ENCODE results near the gene SLC46A1.

Gene SLC46A1

DNA sequence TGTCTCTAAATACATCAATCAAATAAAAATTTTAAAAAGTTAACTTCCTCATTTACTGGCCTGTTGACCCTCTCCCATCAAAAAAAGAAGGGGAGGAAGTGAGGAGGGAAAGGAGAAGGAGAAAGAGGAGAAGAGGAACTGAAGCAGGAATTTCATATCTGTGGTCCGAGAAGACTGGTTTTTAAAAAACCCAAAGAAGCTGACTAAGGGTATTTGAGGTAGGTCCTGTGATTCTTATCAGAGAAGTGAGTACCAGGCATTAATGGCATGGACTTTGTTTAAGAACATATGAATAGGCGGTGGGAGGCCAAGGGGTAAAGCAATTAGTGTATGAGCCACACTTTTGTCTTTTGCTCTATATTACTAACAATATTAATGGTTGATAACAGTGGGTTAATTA is 2.0 kb downstream of the SLC46A1 start:
- no peak for FAIRE-seq

DNA sequence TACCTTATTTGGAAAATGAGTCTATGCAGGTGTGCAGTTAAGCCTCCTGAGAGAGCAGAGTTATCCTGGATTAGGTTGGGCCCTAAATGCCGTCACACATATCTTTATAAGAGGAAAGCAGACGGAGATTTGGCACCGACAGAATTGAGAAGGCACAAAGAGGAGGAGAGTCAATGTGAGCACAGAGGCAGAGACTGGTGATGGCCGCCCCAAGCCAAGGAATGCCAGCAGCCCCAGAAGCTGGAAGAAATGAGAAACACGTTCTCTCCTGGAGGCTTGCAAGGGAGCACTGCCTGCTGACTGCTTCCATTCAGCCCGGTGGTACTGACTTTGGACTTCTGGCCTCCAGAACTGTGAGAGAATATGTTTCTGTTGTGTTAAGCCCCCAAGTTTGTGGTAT is 3.2 kb downstream of the SLC46A1 start:
- no peak for FAIRE-seq

DNA sequence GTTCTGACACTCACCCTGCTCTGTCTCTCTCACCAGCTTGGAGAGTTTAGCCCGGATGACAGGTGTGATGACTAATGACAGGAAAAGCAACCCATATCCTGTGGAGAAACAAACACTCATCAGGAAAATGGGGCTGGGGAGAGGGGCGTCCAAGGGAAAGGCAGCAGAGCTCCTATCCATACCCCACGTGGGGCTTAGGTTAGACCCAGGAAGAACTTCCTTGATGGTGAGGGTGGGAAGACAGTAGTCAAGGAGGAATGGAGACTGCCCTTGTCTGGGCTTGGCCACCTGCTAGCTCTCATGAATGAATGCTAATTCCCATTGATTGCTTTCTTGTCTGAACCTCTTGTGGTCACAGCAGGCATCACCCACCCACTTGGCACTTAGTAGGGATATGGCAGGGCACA is 3.8 kb downstream of the SLC46A1 start:
- FAIRE-seq = no peak

DNA sequence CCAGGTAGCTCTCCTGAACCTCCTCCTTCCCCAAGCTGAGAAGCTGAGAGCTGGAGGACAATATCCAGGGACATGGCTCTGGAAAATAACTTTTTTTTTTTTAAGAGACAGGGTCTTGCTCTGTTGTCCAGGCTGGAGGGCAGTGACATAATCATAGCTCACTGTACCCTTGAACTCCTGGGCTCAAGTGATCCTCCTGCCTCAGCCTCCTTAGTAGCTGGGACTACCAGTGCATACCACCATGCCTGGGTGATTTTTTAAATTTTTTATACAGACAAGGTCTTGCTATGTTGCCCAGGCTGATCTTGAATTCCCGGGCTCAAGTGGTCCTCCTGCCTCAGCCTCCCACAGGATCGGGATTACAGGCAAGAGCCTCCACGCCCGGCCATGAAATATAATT is 6.2 kb downstream of the SLC46A1 start:
- no peak for FAIRE-seq

DNA sequence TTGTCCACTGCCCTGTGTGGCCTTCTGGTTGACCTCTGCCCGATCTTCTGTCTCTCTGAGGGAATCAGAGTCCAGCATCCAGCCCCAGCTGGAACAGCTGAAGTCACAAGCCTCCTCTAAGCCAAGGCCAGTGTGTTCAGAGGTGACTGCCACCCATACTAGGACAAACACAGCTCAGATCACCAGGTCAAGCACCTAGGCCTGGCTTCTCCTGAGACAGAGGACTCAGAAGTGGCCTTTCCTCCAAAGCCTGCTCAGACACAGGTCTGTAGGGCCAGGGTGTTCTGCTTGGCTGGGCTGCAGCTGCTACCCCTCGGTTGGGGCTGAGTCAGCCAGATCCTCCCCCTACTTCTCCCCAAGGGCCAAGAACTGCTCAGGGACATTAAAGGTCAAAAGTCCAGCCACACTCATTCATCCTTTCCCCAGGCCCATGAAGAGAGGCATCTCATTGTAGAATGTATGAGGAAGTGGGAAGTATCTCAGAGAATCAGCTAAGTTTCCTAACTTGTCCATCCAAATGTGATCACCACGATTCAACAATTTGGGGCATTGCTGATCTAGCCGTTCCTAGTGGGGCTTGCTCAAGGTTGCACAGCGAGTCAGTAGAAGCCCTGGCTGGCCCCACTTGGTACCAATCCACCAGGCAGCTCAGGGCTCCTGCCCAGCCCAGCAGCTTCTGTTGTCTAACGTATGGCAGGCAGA is 7.6 kb downstream of the SLC46A1 start:
- no peak for FAIRE-seq

DNA sequence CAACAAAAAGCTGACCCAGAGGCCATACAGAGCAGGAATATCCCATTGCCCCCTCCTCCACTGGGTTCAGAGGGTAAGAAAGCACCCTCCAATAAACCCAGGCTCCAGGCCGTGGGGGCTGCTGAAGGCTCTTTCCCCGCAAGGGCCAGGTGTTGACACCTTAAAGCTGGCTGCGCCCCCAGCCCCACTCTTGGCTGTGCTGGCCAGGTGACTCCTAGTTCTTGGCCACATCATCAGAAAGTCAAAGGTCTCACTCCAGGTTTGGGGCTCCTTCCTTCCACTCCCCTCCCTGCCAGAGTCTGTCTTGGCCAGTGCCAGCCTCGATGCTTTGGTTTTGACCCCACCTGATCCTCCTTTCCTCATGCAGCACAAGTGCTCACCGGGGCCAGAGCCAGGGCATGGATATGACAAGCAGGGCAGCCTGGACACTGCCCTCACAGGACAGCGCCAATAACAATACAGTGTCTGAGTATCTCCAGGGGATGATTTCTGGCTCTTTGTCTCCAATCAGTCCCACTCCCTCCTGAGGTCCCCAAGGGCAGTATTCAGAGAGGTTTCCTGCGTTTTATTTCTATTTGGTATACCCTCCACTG is 8.2 kb downstream of the SLC46A1 start:
- FAIRE-seq = no peak

DNA sequence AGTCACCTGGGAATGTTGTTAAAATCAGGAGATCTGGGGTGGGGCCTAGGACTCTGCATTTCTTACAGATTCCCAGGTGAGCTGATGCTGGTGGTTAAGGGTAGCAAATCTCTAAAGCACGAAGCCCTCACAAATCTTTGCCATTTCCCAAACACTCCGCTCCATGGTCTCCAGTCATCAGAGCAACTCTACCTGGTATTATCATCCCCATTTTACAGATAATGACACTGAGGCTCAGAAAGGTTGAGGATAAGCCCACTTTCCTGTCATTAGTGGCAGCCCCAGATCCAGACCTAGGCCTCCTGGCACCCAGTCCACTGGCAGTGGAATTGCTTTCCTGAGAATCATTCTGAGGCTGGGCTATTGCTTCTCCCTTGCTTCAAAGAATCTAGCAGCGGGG is 8.7 kb downstream of the SLC46A1 start:
- FAIRE-seq = no peak

DNA sequence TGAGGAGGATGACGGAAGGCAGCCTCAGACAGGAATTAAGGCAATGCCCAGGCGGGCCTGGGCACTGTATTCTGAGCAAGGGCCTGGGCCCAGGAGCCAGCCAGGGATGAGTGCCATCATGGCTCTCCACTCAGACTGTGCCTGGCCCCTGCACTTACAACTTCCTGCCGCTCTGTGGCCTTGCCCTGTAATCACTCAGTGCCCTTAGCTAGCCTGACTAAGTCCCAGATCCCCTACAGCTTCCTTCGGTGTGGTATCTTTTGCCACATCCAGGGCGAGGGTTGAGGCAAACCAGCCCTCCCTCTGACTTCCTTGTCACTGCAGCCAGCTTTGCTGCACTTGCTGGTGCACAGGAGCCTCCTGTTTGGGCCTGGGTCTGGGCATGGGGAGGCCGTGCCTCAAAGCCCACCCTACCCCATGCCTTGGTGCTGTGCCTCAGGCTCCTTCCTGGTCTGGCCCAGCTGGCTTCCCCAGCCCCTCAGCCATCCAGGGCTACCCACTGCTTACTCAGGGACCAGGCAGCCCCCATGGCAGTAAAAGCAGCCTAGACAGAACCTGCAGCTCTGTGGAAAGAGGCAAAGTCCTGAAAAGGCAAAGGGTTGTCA is 9.3 kb downstream of the SLC46A1 start:
- no peak for FAIRE-seq

DNA sequence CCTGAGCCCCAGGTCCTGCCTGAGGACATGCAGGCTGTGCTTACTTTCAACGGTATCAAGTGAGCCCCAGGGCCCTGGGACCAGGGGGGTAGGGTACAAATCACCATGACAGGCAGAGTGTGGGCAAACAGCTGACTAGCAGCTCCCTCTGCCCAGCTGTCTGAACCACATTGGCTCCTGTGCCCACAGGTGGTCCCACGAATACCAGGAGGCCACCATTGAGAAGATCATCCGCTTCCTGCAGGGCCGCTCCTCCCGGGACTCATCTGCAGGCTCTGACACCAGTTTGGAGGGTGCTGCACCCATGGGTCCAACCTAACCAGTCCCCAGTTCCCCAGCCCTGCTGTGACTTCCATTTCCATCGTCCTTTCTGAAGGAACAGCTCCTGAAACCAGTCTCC is 10.0 kb downstream of the SLC46A1 start:
- FAIRE-seq = no peak

DNA sequence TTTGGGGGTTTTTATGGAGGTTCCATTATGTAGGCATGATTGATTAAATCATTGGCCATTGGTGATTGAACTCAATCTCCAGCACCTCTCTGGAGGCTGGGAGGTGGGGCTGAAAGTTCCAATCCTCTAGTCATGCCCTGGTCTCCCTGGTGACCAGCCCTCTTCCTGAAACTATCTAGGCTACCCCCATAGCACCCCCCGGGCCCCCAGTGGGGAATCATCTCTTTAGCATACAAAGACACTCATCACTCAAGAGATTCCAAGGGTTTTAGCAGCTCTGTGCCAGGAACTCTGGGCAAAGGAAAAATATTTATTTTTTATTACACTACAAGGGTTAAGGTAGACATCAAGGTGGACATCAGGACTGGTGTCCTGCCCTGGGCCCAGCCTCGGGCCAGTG is 10.6 kb downstream of the SLC46A1 start:
- FAIRE-seq = no peak

DNA sequence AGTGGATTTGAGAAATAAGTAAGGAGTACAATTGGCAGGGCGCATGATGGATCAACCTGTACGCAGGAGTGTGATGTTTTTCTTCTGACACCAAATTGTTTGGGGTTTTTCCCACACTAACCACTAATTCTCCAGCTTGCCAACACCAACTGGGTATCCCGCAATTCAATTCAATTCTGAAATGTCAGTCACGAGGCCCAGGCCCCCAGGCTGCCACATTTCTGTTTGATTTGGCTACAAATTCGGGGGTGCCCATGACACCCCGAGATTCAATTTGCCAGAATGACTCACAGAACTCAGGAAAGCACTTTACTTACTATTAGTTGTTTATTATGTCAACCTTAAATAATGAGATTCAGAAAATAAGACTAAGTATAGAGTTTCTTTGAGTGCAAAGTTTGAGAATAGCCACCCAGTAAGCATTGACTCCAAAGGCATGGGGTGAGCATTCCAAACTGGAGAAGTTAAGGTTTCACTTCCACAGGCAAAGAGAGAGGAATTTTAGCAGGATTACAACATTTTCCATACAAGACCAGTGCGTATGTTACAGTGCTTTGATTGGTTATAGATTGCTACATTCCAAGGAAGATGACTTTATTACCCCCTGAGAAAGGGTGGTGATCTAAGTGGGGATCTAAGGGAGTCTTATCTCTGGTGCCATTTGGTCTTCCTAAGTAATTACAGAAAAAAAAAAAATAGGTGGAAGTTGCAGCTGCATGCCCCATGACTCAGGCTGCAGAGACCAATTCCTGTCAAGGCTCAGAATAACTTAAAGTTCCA is 11.5 kb downstream of the SLC46A1 start:
- no peak for FAIRE-seq

DNA sequence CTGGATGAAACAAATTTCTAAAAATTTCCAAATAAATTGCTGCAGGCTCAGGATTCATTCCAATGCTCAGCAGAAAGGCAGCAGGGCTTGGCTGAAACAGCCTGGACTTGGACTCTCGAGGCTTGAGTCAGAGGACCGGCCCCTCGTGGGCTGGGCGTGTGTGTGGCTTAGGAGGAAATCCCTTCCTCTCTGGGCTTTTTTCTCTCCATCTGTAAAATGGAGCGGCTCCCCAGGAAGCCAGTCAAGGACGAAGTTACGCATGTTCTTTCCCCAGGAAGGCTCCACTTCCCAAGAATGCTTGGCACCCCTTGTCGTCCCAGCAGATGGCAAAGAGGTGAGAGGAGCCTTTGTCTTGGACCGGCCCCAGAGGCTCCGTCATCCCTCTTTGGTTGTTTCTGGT is 13.5 kb downstream of the SLC46A1 start:
- no peak for FAIRE-seq

DNA sequence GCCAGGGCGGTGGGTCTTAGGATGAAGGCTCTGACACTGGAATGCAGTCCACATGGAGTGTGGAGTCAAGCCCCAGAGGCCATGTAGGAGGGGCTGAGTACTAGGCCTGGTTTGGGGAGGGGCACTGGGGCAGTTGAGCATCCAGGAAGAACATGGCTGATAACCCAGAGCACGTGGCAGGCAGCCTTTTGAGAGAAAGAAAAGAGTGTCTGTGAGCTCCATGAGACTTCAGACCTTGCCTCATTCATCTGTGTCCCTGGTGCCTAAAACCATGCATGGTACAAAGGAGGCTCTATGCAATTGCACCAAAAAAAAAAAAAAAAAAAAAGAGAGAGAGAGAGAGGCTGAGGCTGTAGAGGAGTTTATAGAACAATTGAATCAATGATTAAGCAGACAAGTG is 14.6 kb downstream of the SLC46A1 start:
- no peak for FAIRE-seq

DNA sequence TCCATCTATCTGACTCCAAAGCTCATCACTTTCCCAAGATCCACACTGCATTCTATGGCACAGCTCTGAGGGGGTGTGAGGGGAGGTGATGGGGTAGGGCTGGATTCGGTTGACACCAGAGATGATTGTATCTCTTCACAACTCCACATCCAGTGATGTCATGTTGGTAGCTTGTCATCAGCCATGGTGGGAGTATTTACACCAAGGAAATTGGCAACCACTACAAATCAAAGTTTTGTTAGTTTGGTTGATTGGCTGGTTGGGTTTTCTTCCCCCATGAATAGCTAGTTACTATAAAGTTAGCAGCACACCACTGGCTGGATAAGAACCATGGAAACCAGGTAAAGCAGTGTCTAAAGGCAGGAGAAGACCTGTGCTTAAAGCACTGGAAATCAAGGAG is 15.0 kb downstream of the SLC46A1 start:
- no peak for FAIRE-seq

DNA sequence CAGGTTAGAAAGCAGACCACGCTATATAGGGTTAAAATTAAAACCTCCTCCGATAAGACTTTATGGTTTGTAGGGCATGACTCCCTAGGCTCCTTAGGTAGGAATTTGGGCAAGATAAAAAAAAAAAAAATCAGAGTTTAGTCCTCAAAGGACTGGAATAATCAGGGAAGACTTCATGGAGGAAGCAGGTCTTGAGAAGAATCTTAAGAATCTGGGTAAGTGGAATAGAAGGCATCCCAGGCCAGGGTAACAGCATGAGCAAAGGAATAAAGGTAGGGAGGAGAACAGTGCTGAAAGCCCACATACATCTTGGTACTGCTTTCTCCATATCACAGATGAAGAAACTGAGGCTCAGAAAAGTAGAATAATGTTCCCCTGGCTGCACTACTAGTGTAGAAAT is 15.4 kb downstream of the SLC46A1 start:
- FAIRE-seq = no peak

DNA sequence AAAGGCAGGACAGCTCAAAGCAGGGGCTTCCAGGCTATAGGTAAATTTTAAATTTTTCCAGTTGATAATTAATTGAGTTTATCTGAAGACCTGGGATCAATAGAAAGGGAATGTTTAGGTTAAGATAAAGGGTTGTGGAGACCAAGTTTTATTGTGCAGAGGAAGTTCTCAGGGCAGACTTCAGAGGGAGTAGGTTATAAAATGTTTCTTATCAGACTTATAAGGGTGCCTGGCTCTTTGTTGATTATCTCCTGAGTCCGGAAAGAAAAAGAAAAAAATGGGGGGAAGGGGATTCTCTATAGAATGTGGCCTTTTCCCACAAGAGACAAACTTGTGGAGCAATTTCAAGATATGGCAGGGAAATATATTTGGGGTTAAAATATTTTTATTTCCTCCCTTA is 15.9 kb downstream of the SLC46A1 start:
- FAIRE-seq = no peak

DNA sequence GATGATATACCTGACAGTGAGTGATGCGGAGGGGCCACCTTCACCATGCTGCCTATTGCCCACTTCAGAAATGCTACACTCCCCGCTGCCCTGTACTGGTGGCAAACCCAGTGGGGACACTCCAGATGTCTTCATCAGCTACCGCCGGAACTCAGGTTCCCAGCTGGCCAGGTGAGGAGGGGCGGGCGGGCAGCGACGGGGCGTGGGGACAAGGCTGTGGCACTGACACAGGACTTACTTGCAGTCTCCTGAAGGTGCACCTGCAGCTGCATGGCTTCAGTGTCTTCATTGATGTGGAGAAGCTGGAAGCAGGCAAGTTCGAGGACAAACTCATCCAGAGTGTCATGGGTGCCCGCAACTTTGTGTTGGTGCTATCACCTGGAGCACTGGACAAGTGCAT is 17.9 kb downstream of the SLC46A1 start:
- no peak for FAIRE-seq

DNA sequence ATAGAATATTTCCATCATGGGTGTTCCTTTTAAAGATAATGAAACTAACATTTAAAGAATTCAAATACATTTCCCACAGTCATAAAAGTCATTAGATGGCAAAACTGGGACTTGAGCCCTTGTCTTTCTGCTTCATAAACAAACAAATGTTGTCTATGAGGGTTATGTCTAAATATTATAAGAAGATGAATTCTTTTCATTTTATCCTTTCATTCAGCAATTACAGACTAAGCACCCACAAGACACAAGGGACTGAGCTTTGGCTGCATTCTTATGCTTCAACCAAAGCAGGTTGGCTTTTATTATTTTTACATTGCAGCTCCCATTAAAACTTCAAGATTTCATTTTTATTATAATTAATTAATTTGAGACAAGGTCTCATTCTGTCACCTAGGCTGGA is 19.6 kb downstream of the SLC46A1 start:
- no peak for FAIRE-seq

DNA sequence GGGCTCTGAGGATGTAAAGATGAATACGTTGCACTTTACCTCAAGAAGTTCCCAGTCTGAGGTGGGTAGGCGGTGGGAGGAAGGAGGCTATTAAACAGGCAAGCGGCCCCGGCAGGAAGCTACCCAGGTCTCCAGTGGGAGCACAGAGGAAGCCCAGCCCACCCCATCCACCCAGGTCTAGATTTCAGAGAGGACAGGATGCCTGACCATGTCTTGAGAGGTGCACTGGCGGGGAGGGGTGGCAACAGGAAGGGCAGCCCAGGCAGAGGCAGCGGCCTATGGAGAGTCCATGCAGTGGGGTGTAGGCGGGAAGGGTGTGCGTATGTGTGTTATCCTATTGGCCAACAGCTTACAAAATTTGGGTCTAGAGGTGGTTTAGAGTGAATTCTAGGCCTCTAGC is 20.6 kb downstream of the SLC46A1 start:
- no peak for FAIRE-seq

DNA sequence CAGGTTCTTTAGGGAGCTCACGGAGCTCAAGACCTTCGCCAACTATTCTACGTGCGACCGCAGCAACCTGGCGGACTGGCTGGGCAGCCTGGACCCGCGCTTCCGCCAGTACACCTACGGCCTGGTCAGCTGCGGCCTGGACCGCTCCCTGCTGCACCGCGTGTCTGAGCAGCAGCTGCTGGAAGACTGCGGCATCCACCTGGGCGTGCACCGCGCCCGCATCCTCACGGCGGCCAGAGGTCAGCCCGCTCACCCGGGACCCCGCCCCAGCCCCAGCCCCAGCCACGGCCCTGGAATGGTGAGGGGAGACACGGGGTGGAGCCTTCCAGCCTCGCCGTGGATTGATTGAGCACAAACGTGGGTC is 21.0 kb downstream of the SLC46A1 start:
- FAIRE-seq = no peak

DNA sequence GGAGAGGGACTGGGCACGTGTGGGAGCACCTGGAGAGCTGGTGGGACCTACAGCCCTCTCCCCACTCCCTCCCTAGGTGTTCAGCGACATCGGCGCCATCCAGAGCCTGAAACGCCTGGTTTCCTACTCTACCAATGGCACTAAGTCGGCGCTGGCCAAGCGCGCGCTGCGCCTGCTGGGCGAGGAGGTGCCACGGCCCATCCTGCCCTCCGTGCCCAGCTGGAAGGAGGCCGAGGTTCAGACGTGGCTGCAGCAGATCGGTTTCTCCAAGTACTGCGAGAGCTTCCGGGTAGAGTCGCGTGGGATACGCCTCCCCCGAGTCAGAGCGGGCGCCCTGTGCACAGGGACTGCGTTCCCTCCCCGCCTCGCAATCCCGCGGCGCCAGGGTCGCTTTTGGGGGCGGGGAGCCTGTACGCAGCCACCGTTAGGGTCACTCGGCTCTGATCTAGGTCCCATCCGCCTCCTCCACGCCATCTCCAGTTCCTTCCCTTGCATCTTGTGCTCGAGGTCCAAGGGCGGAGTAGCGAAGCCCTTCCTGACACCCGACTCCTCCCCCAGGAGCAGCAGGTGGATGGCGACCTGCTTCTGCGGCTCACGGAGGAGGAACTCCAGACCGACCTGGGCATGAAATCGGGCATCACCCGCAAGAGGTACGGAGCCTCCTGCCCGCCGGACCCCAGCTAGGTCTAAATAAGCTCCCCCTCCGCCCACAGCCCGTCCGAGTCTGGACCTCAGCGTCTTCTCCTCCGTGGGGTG is 21.6 kb downstream of the SLC46A1 start:
- FAIRE-seq = no peak

DNA sequence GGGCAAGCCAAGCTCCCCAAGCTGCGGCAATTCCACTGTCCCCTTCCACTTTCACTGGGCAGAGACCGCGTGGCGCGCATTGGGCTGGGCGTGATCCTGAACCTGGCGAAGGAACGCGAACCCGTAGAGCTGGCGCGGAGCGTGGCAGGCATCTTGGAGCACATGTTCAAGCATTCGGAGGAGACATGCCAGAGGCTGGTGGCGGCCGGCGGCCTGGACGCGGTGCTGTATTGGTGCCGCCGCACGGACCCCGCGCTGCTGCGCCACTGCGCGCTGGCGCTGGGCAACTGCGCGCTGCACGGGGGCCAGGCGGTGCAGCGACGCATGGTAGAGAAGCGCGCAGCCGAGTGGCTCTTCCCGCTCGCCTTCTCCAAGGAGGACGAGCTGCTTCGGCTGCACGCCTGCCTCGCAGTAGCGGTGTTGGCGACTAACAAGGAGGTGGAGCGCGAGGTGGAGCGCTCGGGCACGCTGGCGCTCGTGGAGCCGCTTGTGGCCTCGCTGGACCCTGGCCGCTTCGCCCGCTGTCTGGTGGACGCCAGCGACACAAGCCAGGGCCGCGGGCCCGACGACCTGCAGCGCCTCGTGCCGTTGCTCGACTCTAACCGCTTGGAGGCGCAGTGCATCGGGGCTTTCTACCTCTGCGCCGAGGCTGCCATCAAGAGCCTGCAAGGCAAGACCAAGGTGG is 24.7 kb downstream of the SLC46A1 start:
- no peak for FAIRE-seq
